Measurements from ENCODE around the gene DENND1A.
A peak's percentile ranks its signal among the peaks of the same experiment; 100 is the strongest.

The DENND1A gene

DNA sequence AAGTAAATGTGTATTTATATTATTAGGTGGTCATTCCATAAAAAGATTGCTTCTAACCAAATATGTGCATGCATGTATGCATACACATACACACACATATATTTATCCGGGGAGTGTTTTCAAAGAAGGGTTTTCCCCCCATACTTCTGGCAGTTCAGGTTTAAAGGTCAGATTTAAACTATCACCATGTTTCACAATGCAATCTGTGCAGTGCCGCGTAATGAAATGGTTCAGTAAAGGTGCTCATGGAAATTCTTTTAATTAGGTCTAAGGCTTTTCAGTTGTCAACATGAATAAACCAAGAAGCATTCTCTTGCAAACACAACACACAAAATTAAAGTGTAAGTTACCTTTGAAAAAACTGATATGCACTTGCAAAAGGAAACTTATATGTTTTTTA is 362.9 kb downstream of the DENND1A start:
- DNase-seq (no peak), ATAC-seq (peak; percentile 45)

DNA sequence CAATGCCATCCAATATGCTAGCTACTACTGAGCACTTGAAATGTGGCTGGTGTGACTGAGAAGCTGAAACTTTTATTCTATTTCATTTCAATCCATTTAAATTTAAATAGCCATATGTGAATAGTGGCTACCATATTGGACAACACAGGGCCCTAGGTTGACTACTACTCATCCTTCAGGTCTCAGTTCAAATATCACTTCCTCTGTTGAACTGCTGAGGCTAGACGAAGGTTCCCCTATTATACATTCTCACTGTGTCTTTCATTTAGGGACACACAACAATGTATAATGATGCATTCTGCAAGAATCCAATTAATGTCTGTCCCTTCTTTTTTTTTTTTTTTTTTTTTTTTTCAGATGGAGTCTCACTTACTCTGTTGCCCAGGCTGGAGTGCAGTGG is 365.3 kb downstream of the DENND1A start:
- DNase-seq (no peak), ATAC-seq (no peak)

DNA sequence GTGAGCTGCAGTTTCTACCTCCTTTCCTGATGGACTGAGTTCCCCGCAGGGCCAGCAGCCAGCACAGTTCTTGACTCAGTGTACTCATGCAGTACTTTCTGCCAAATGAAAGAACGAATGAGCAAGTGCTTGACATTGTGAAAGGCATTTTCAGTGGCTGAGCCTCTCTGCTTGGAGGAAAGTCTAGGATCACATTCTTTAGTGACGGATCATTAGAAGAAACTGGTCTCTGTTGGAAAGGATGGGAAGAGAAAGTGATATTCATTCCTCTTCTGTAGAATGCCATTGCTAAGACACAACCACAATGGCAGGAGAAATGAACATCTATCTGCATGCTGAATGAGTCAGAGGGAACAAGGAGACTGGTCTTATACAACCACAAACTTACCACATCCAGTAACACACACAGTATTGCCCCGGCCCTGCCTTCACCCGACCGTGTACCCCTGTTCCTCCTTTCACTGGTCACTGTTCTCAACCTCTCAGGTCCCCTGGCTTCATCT is 367.0 kb downstream of the DENND1A start:
- ATAC-seq (peak; percentile 94), DNase-seq (peak; percentile 32)

DNA sequence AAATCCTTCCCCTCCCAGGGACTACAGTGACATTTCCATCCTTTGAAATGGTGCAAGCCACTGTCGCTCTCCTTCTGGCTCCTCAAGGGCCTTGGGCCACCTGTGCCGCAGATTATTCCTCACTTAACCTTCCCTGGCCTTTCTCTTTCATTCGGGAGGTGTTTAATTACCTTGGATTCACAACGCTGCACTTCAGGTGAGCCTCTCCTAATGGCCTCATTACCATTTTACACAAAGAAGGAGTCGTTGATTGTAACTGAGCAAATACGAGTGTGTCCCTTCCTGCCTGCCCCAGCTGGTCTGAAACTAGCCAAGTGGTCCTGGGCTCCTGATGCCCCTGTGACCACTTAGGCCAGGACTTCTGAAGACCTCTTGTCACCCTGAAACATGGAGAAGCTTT is 368.9 kb downstream of the DENND1A start:
- ATAC-seq (no peak), DNase-seq (no peak)

DNA sequence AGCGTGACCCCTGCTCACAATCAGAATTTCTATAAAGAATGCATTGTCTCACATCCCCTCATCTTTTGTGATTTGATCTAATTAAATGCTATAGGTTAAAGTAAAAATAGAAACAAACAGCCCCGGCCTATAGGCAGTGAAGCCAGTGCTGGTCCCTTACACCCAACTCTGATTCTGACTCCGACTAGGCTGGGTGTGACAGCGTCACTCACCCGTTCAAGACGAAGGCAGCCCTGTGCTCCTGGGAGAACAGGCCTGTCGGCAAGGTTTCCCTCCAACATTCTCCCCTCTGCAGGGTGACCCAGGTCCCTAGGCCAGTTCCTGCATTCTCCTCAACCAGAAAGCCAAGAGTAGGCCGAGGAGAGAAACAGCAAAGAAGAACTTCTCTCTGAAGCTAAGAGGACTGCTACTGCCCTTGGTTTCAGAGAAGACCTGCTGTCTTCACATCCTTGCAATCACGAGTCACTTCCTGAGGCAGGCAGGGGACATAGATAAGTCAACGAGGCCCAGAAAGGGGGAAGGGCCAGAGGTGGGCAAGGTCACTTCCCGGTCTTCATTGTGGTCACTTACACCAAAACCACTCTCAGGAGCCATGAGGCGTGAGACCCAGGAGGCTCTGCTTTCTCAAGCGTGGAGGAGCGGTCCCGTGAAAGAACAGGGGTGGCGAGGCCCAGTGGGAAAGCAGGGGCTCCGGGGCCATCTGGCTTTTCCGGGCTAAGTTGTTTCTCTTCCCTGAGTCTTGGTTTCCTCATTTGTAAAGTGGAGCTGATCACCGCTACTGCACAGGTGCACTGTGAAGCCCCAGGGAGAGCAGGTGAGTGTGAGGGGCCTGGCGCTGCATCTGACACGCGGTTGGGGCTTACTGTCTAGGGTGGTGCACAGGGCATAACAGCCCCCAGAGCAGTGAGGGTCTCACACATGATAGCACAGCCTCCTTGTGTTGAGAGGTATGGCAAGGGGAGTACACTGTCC is 373.2 kb downstream of the DENND1A start:
- ATAC-seq (no peak), DNase-seq (no peak)

DNA sequence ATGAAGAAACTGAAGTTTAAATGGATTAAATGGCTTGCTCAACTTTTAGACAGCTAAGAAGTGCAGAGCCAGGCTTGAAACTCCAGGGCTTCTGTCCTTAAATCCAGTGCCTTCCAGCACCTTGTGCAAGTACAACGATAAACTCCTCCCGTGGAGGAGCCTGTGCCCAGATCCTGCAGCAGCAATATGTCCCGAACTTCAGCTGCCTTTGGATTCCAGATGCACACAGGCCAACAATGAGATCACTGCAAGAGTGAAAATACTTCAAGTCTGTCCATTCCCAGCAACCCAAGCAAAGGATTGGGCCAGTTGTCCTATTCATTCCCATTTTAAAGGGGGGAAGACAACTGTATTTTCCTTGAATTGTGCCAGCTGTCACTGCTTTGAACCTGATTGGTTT is 374.3 kb downstream of the DENND1A start:
- DNase-seq (no peak), ATAC-seq (no peak)

DNA sequence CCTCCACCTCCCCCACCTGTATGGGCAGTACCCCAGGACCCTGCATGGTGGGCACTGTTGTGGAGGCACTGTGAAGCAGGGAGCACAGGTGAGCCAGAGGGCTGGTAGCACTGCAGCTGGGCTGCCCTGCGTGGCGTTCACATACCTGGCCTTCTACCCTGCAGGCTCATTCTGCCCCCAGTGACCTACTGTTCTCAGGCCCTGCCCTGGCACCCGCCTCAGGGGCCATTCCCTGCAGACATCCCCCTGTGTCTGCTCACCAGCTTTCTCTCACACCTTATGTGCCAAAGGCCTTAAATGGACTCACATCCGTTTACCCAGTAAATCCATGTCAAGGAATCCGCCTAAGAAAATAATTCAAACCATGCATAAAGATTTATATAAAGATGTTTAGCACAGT is 377.4 kb downstream of the DENND1A start:
- ATAC-seq (no peak), DNase-seq (no peak)

DNA sequence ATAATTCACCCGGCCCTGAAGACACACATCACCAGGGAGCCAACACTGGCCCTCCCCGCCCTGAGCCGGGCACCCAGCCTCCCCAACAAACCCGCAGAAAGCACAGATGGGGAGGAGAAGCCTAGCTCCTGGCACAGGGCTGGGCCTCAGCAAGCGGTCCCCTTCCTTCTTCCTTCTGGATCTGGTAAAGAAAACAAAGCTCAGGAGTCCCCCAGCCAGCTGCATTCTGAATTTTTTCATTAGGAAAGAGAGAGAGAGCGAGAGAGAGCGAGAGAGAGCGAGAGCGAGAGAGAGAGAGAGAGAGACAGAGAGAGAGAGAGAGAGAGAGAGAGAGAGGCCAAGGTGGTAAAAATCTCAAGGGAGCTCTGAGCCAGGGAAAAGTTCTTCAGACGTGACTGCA is 378.2 kb downstream of the DENND1A start:
- no peak for ATAC-seq
- no peak for DNase-seq

DNA sequence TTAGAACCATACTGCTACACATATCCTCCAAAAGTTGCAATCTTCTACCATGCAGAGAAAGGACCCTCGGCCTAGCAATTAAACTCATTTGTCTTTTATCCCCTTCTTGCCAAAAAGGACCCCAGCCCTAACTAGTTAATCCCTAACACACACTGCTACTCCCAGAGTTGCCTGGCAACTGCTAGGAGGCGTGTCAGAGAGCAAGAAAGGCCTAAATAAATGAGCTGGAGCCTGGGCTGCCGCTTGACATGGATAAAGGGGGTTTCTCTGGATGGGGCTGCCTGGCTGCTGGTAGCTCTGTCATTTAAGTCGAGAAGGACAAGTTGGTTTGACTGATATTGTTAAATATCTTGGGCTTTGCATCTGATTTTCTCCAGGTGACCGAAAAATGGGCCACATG is 379.1 kb downstream of the DENND1A start:
- no peak for ATAC-seq

DNA sequence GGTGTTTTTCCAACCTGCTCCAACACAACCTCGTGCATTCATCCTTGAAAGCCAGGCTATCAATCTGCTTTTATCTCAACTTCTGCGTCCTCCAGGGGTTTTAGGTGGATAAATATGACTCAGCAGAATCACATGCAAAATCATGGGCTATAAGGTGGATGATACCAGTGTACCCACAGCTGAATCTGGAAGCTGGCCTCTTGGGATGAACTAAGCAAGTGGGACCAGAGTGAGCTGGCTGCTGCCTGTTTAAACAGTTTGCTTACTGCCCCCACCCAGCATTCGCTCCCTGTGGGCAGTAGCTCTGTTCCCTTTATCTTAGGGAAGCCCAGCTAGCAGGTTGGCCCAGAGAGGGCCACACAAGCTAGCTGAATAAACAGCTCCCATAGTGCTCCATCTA is 379.9 kb downstream of the DENND1A start:
- no peak for DNase-seq
- no peak for ATAC-seq

More for the DNA sequence above, 379.1 kb downstream of the DENND1A start:
- DNase-seq = no peak

DNA sequence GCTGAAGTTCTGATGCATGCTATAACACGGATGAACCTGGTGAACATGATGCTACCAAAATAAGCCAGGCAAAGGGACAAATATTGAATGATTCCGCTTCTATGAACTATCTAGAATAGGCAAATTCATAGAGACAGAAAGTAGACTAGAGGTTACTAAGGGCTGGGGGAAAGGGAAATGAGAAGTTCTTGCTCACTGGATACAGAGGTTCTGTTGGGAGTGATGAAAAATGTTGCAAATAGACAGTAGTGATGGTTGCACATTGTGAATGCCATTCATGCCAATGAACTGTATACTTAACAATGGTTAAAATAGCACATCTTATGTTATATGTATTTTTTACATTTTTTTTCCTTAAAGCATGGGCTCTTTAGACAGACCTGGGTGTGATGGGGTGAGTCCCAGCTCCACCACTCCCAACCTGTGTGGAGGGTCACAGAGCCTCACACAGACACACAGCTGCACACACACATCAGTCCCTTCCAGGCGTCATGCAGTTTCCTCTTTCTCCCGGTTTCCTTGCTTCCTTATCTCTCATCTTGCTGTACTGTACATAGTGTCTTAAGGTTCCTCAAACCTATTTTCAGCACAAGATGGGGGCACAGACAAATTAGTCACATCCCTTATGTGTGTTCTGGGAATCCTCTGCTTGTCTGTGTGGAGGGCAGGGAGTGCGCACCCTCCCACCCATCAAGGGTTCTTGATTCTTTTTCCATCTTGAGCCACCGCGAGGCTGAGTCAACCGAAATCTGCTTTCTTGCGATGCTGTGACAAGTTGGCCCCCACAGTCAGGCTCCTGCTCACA is 381.0 kb downstream of the DENND1A start:
- ATAC-seq = peak; percentile 93
- DNase-seq = peak; percentile 75

DNA sequence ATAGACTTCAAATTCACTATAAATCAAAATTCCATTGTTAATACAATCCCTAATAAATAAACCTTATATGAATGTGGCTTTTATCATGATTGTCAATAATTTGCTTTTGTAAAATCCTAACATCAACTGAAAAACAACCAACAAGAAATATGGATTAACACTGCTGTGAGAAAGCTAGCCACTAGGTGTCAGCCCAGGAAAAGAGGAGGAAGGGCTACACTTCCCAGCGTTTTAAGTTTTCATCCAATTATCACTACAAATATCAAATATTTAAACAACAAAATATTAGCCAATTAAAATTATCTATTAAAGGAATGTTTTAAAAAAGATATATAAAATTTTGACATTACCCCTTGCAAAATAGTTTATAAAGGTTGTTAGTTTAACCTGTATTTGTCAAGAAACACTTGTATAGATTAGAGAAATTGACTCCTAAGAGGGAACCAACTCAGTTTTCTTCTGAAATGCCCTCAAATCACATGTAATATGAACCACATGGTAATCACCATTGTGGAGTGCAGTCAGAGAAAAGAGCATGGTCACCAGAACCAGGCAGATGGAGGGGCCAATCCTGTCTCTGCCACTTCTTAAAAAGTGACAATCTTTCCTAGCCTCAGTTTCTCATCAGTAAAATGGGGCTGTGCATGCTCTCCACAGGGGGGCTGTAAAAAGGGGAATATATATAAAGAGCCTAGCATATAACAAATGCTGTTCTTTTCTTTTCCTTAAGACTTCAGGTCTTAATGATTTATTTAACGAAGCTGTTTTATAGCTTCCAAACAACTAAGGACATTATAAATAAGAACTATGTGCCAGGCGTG is 385.7 kb downstream of the DENND1A start:
- ATAC-seq (no peak), DNase-seq (peak; percentile 36)

DNA sequence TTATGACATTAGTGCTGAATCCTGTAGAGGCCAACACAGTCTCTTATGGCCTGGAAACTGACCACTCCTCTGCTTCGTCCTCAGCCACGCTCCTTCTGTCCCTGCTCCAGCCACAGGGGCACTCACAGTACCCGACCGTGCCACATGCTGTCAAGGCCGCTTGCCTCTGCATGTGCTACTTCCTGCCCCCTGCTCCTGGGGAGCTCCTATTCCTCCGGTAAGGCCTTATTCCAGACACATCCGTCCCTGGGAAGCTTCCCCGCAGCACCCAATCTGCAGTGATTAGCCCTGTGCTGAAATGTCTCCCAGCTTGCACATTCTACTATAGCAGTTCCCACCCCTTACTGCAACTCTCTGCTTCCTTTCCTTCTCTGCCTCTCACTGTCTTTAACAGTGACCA is 386.4 kb downstream of the DENND1A start:
- no peak for DNase-seq
- ATAC-seq = no peak

DNA sequence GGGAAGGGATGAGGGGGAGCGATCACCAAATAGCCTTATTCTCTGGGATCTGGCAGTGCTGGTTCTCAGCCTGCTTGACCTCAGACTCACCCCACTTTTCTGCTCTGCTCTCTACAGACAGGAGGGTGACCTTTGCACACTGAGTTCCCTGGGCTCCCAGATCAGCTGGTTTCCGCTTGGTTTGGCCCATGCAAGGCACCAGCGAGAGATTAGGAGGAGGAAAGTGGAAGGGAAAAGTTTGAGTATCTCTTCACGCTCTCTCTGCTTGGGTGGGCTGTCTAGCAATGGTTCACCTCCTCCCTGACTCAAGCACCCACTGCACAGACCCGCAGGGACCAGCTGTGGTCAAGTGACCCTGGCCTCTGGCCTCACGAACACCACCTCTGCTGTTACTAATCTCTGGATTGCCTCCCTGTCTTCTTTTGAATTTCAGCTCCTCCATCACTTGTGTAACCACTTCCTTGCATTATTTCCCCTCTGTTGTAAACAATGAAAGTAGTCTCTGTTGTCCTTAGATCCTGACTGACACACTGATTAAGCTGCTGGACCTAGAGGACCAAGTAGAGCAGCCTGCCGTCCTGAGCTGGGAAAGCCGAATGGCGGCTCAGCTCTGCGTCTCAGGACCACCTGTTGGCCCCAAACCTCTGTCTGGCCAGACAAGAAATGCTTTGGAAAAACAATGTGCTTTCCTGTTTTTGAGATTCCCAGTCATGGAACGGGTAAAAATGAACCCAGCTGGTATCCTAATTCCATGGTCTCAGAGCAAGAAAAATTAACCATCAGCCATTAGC is 387.3 kb downstream of the DENND1A start:
- ATAC-seq = no peak
- DNase-seq = no peak

DNA sequence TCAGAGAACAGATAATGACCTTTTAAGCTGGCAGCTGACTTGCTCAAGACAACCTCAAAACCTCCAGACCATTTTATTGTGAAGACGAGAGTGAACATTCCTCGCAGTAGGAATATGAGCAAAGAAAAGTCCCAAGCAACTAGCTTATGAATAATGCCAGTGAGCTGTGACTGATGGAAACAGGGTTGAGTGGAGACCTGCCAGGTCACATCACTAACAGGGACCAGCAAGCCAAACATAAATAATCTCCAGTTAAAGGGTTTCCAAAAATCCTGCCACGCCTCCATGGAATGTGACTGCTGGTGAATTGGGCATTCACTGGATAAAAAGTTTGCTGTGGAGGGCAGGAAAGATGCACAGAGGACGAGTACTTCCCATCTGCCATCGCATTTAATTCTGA is 388.5 kb downstream of the DENND1A start:
- DNase-seq (no peak), ATAC-seq (no peak)

DNA sequence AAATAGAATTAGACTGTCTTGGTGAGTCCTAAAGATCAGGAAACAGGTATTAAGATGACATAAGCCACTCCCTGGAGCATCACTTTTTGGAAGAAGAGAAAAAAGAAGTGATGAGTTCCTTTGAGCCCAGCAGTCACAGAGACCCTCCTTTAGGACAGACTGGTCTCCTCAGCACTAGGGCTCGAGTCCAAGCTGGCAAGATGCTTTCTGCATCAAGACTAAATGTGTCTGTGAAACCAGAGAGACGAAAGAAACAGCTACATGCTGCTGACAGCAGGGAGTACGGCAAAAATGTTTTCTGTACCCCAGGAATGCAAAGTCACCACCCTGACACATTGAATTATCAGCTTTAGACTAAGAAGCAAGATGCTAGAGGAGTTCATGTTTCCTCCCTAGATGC is 389.5 kb downstream of the DENND1A start:
- ATAC-seq = no peak

DNA sequence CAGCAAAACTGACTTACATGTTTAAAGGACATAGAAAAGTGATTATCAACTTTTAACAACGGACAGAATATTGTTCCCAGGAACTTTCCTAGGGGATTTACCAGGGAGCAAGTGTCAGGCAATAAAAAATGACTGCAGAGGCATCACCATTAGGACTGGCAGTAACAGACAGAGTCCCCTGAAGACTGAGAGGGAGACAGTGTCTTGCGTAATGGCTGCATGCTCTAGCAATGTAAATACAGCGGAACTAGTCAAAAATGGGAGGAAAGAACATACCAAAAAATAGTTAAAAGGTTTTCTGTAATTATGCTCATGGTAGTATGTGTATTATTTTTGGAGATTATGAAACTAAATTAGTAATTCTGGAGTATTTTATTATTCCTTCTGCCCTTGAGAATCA is 392.1 kb downstream of the DENND1A start:
- DNase-seq = no peak
- ATAC-seq = no peak

More for the DNA sequence above, 389.5 kb downstream of the DENND1A start:
- DNase-seq = no peak

DNA sequence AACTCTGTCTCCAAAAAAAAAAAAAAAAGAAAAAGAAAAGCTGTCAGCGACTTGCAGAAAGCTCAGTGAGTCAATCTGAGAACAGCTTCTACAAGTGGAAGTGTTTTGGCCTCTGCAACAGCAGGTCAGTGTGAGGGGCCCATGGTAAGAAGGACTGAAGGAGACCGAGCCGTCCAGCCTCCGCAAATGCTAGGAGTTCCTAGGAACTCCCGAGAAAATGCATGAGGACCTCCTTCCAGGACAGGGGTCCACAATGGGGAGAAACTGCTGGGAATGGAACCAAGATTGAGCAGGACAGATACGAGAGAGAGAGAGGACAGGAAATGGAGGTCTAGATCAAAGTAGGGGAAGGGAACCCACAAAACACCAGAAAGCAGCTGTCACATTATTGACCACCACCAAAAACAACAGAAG is 393.5 kb downstream of the DENND1A start:
- no peak for ATAC-seq

DNA sequence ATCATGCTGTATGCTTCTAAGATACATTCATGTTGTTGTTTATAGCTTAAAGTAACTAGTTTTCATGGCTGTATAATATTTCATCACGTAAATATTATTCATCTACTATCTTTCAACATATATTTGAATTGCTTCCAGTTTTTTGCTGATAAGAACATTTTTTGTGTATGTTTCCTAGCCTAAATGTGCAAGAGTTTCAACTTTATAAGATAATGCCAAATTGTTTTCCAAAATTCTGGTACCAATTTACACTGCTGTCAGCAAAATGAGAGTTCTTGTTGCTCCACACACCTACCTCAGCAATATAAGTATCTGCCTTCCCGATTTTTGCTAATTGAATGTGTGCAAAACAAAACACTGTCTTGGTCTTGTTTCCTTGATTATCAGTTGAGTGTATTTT is 395.6 kb downstream of the DENND1A start:
- DNase-seq = no peak
- ATAC-seq = no peak

More for the DNA sequence above, 393.5 kb downstream of the DENND1A start:
- no peak for DNase-seq

DNA sequence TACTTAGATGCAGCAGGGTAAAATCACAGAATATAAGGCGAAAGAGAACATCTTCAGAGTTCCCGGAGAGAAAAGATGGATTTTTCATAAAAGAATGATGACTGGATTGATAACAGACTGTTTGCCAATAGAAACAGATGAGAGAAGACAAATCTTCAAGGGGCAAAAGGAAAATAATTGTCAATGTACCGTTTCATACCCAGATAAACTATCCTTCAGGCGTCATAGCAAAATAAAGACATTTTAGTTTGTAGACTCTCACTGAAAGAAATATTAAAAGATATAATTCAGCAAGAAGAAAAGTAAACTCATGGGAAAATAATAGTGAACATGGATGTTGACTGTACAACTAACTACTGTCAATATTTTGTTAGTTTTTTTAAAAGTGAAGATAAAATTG is 399.7 kb downstream of the DENND1A start:
- ATAC-seq (no peak), DNase-seq (no peak)

DNA sequence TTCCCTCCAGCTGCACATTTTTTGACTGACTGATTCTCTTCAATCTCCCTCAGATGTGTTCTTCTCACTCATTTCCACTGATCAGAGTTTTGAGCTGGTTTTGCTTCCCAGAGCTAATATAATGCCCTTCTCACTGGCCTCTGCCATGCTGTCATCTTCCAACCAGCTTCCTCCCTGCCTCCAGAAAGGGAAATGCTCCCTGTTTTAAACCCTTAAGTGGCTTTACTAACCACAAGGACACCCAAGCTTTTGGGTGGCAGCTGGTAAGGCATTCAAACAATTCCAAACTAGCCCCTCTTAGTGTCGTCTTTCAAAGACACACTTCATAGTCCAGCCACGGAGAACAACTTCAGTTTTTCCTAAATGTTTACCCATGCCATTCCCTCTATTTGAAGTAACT is 401.4 kb downstream of the DENND1A start:
- no peak for DNase-seq
- ATAC-seq = no peak
